Stomach (tissue), 9 donors: ENCODE measurements around the gene PRICKLE2. TPM values are rescaled to one million over a fixed set of nuclear protein-coding genes. Genes with fewer than 3 reads are reported as not detected.
A peak's percentile ranks its signal among the peaks of the same experiment; 100 is the strongest.

ENCODE experiments used
- DNase-seq, 2 donors: peaks; one replicate each; pipeline versions ENCODE4 v3.0.0 to v3.0.0-alpha.2; 2013 to 2019
- H3K27ac ChIP-seq, 5 donors: fragments of 200-600 bp in 4 of 5; sonication (generic) in 4 of 5; one replicate each; pipeline ENCODE4 v1.5.1; 2013 to 2019; ENCODE audit warnings: mild to moderate bottlenecking in 1 of 5, moderate library complexity in 1 of 5
- H3K27me3 ChIP-seq, 3 donors: fragments of 200-600 bp; sonication (generic); one replicate each; pipeline ENCODE4 v1.5.1; 2017 to 2019; ENCODE audit warnings: mixed run types in 1 of 3
- H3K36me3 ChIP-seq, 4 donors: fragments of 200-600 bp; sonication (generic); 1 replicate in 3 of 4; 2 replicates in 1 of 4; pipeline ENCODE4 v1.5.1; 2016 to 2019
- H3K4me1 ChIP-seq, 4 donors: fragments of 200-600 bp; sonication (generic); one replicate each; pipeline ENCODE4 v1.5.1; 2016 to 2019
- H3K4me3 ChIP-seq, 4 donors: fragments of 200-600 bp; sonication (generic) in 3 of 4; one replicate each; pipeline ENCODE4 v1.5.1; 2016 to 2019; ENCODE audit warnings: mild to moderate bottlenecking in 1 of 4
- H3K9me3 ChIP-seq, 4 donors: fragments of 200-600 bp; sonication (generic); one replicate each; pipeline ENCODE4 v1.5.1; 2016 to 2019
- EP300 ChIP-seq: sonication (generic); formaldehyde crosslinking; IDR thresholded peaks from one replicate; pipeline ENCODE4 v1.6.1; 2017; ENCODE audit warnings: antibody characterized with exemption
- POLR2A ChIP-seq, 4 donors: fragments of 450-650 bp; IDR thresholded peaks; one replicate each; pipeline ENCODE4 v1.6.1; 2016; ENCODE audit warnings: antibody characterized with exemption in 4 of 4, control low read depth in 2 of 4, mild to moderate bottlenecking in 1 of 4, moderate library complexity in 1 of 4
- POLR2AphosphoS5 ChIP-seq, 3 donors: sonication (generic); formaldehyde crosslinking; IDR thresholded peaks; one replicate each; pipeline ENCODE4 v1.6.1; 2016; ENCODE audit warnings: antibody characterized with exemption in 3 of 3
- WGBS, 5 donors: extraction: QIAGEN DNeasy Blood & Tissue Kit in 3 of 5; methylation state at CpG; one replicate each; pipeline versions ENCODE4 v1.1.5 to v1.1.7; 2013 to 2018; 5-methylcytosine and 5-hydroxymethylcytosine counted together
- intact Hi-C: fragments of 100-400 bp; cut with DNase I; formaldehyde crosslinking; loops from one replicate; pipeline ENCODE4 v1.15.1; 2023; ENCODE audit warnings: low total_unique reads
- polyA plus RNA-seq, 3 donors: library from polyadenylated mRNA; stranded (reverse); fragments of 200-250 nt; gene quantifications; one replicate each; pipeline ENCODE4 v1.2.3, GENCODE V29; 2013
- total RNA-seq, 5 donors: library from RNA; depleted of rRNA; stranded (reverse); fragments of >200 nt; gene quantifications; one replicate each; pipeline versions ENCODE4 v1.1.0 to v1.2.3, GENCODE V29; 2014 to 2016
- TF ChIP-seq, protein P1 (sequence below), 7 experiments: fragments of 450-650 bp in 4 of 7; fragments of 200-600 bp in 3 of 7; sonication (generic) in 3 of 7; IDR thresholded peaks; one replicate each; pipeline ENCODE4 v1.5.1; 2016 to 2019; ENCODE audit warnings: antibody characterized with exemption in 7 of 7, control low read depth in 2 of 7, mild to moderate bottlenecking in 1 of 7
- donor health status: healthy with polysubstance abuse.
- donor health status: Bipolar disorder and iron deficiency.
- donor health status: healthy.

Gene PRICKLE2
- total and polyA plus RNA-seq, 8 donors, result 3.7 to 59.1 (median 21.0) TPM

DNA sequence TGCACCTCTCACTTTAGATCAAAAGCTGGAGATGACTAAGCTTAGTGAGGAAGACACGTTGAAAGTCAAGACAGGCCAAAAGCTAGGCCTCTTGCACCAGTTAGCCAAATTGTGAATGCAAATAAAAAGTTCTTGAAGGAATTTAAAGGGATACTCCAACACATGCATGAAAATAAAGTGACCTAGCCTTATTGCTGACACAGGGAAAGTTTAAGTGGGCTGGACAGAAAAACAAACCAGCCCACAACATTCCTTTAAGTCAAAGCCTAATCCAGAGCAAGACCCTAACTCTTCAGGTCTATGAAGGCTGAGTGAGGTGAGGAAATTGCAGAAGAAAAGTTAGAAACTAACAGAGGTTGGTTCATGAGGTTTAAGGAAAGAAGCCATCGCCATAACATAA lies 101.3 kb downstream of the PRICKLE2 start:
- Histone ChIP-seq H3K4me3 (no peak overlapping the region), H3K9me3 (peaks cover 0 to 3% (median 0%) of the 10 kb centered on the region in 4 donors), H3K27me3 (no peaks in the 10 kb centered on the region), H3K4me1 (peaks cover 0 to 27% (median 11%) of the 10 kb centered on the region in 4 donors), H3K27ac (no peak overlapping the region), H3K36me3 (peaks cover 0 to 13% (median 5%) of the 10 kb centered on the region in 4 donors)
- intact Hi-C loops, result no loop called here
- WGBS, 5 donors, result 78 to 92% (median 81%) methylated on average over 2 of the region's 2 CpGs
- TF ChIP-seq EP300 (no peak), POLR2A (IDR thresholded peaks at IDR 0.05) (no peak), POLR2AphosphoS5 (IDR thresholded peaks at IDR 0.05) (no peak)
- TF ChIP-seq, protein P1, sequence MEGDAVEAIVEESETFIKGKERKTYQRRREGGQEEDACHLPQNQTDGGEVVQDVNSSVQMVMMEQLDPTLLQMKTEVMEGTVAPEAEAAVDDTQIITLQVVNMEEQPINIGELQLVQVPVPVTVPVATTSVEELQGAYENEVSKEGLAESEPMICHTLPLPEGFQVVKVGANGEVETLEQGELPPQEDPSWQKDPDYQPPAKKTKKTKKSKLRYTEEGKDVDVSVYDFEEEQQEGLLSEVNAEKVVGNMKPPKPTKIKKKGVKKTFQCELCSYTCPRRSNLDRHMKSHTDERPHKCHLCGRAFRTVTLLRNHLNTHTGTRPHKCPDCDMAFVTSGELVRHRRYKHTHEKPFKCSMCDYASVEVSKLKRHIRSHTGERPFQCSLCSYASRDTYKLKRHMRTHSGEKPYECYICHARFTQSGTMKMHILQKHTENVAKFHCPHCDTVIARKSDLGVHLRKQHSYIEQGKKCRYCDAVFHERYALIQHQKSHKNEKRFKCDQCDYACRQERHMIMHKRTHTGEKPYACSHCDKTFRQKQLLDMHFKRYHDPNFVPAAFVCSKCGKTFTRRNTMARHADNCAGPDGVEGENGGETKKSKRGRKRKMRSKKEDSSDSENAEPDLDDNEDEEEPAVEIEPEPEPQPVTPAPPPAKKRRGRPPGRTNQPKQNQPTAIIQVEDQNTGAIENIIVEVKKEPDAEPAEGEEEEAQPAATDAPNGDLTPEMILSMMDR (IDR thresholded peaks at IDR 0.05), result no peak
- no peak for DNase-seq

DNA sequence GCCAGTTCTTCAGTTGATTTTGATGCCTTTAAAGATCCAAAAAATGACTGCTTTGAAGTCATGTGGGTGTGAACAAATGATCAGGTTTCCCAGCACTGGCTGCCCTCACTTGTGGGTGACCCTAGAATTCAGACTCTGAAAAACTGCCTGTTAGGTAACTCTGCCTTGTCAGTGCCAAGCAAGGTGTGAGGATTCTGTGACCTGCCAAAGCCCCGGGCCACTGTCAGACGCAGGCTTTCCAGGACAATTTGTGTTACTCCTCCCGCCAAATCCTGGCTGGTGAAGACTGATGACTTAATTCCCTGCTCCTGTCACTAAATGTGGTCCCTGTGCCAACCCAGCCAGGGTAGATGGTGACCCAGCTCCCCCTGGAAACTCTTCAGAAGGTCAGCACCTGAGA lies 102.8 kb downstream of the PRICKLE2 start:
- 78 to 100% (median 85%) methylated on average over 1 to 3 of the region's 3 CpGs; no CpG with 5 or more reads in 1 of the 5 donors for WGBS, 5 donors
- TF ChIP-seq EP300 (no peak), POLR2AphosphoS5 (IDR thresholded peaks at IDR 0.05) (no peak), POLR2A (IDR thresholded peaks at IDR 0.05) (no peak)
- TF ChIP-seq, protein P1 (IDR thresholded peaks at IDR 0.05), result no peak
- Histone ChIP-seq H3K4me3 (no peak overlapping the region), H3K4me1 (peaks cover 0 to 27% (median 11%) of the 10 kb centered on the region in 4 donors), H3K27me3 (no peaks in the 10 kb centered on the region), H3K27ac (no peak overlapping the region), H3K9me3 (peaks cover 0 to 3% (median 0%) of the 10 kb centered on the region in 4 donors), H3K36me3 (peaks cover 0 to 8% (median 3%) of the 10 kb centered on the region in 4 donors)
- intact Hi-C loops, result no loop called here
- no peak for DNase-seq

- peak overlapping the region in 1 of 5 donors; percentile 29 for H3K27ac ChIP-seq
- no peak for TF ChIP-seq POLR2A (IDR thresholded peaks at IDR 0.05)
- TF ChIP-seq EP300, result no peak
- no peak for TF ChIP-seq POLR2AphosphoS5 (IDR thresholded peaks at IDR 0.05)
- TF ChIP-seq, protein P1 (IDR thresholded peaks at IDR 0.05), result no peak
- intact Hi-C loops, result no loop called here
- WGBS, 5 donors, result 15 to 29% (median 24%) methylated on average over 3 of the region's 3 CpGs
- H3K4me1 ChIP-seq, result peaks cover 0 to 27% (median 11%) of the 10 kb centered on the region in 4 donors
- peak in 1 of 2 donors; percentile 19 for DNase-seq
- H3K27me3 ChIP-seq, result no peaks in the 10 kb centered on the region
- no peak overlapping the region for H3K4me3 ChIP-seq
- H3K36me3 ChIP-seq, result peaks cover 0 to 8% (median 3%) of the 10 kb centered on the region in 4 donors
- peaks cover 0 to 3% (median 0%) of the 10 kb centered on the region in 4 donors for H3K9me3 ChIP-seq
Observed at GRCh38 chr3:64121750-64122311, 103.4 kb downstream of the PRICKLE2 start.

GRCh38 chr3:64120876-64121275 lies 104.4 kb downstream of the PRICKLE2 start:
- Histone ChIP-seq H3K9me3 (peaks cover 0 to 3% (median 0%) of the 10 kb centered on the region in 4 donors), H3K36me3 (peaks cover 0 to 8% (median 3%) of the 10 kb centered on the region in 4 donors), H3K4me1 (peaks cover 0 to 27% (median 11%) of the 10 kb centered on the region in 4 donors), H3K27ac (peak overlapping the region in 1 of 5 donors; percentile 29), H3K4me3 (no peak overlapping the region), H3K27me3 (no peaks in the 10 kb centered on the region)
- TF ChIP-seq EP300 (no peak), POLR2A (IDR thresholded peaks at IDR 0.05) (no peak), POLR2AphosphoS5 (IDR thresholded peaks at IDR 0.05) (no peak)
- TF ChIP-seq, protein P1 (IDR thresholded peaks at IDR 0.05), result no peak
- DNase-seq, result no peak
- intact Hi-C loops, result no loop called here
- WGBS, 5 donors, result 47 to 66% (median 56%) methylated on average over 5 of the region's 5 CpGs
